Fibroblast of skin of right quadriceps (primary cell): ENCODE data around the gene ZFYVE16.
"Not testable (repeated sequence)": the region's sequence is repeated elsewhere in the genome, so short reads cannot be mapped to it uniquely, and the experiment has no call there.

Experiments
- DNase-seq: peaks from one replicate; pipeline ENCODE4 v3.0.0-alpha.2; 2013

ZFYVE16 gene

DNA sequence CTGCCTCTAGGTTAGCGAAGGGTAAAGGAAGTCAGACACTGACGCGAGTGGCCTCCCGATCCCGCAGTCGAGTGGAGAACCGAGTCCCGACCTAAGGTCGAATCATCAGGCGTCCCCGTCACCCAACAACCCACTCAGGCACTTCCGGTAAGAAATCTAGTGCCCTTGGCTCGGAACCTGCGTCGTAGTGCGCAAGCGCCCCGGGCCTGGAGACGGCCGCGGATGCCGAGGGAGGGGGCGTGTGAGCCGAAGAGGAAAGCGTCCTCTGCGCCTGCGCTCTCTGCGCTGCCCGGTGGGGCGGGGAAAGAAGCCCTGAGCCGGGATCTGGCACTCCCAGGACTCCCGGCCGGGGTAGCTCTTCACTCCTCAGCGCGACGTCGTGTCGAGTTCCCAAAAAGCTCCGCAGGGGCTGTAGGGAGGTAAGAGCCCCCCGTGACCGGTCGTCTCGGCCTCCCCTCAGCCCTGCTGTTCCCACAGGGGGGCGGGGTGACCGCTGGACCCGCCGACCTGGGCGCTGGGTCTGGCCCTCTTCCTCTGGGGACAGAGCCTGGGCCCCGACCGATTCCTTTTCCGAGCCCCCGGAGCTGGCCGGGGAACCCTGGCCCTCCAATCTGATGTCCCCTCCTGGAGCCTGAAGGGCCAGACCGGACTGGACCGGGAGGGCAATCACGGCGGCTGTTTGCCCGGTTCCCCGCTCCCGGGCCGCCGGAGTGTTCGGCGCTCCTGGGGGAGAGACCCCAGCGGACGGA lies at the start of gene ZFYVE16:
ZFYVE16 (plus strand) TSS at position 330 of the 749 bp plus-strand sequence. CDS start 26,084 bp downstream, outside the sequence.
- DNase-seq, result peak; percentile 97

DNA sequence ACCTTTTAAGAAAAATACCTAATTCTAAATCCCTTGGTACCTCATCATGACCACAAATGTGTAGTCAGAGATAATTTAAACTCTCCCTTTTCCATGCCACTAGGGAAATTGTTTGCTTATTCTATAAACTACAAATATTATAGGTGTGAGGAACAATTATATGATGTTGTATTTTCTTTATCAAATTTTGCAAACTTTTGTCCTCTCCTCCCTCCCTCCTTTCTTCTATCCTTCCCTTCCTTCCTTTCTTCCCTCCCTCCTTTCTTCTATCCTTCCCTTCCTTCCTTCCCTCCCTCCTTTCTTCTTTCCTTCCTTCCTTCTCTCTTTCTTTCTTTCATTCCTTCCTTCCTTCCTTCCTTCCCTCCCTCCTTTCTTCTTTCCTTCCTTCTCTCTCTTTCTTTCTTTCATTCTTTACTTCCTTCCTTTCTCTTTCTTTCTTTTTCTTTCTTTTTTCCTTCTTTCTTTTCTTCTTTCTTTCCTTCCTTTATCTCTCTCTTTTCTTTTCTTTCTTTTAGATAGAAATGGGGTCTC lies 46.9 kb upstream of the ZFYVE16 start:
- no peak for DNase-seq

DNA sequence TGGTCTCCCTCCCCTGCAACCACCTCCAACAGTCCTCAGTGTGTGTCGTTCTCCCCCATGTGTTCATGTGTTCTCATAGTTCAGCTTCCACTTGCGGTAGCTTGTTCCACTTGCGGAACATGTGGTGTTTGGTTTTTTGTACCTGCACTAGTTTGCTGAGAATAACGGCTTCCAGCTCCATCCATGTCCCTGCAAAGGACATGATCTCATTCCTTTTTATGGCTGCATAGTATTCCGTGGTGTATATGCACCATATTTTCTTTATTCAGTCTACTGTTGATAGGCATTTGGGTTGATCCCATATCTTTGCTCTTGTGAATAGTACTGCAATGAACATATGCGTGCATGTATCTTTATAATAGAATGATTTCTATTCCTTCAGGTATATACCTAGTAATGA lies 43.0 kb upstream of the ZFYVE16 start:
- no peak for DNase-seq

DNA sequence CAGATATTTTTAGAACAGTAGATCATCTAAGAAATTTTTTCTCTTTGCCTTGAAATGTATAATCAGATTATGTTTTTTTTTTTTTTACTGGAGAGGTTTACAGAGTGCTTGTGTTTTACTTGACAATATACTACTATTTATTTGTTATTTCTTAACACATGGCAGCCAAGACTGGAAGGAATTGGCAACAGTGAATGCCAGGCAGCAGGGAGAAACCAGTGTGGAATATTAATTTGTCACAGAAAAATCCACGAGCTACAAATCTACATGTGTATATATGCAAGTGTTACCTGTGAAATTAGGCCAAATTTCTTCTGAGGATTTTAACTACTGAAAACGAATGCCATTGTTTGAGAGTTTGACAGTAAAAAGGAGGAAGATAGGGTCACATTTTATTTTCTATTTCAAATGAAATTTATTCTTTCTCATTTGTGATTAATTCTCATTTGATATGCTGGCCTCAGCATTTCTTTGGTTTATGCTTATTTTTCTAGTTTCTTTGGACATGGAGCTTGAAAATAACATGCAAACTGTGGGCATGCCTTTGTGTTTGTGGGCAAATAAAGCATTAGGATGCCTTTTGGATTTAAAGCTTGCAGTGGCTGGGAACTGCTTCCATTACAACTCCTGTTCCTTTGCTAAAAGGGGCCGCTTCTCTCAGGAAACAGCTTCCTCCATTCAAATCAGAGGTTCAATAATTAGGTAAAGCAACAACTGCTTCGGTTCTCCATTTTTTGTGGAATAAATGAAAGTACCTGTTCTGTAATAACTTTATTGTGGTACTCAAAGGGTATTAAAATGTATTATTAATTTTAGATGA lies 39.0 kb upstream of the ZFYVE16 start:
- DNase-seq, result no peak

DNA sequence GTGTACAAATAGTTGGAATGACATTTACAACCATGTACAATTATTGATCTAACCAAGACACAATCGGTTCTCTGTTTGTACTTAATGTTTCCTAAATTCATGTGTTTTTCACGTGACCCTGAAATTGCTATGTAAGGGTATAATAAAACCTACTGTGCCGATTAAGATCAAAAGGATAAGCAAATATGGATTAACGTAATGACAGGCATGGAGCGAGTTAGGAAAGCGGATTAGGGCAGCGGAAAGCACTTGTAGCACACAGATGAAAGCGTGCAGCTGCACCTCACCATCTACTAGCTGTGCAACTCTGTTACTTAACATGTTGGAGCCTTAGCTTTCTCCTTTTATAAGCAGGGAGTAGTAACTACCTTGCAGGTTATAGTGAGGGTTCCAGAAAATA lies 38.3 kb upstream of the ZFYVE16 start:
- no peak for DNase-seq

DNA sequence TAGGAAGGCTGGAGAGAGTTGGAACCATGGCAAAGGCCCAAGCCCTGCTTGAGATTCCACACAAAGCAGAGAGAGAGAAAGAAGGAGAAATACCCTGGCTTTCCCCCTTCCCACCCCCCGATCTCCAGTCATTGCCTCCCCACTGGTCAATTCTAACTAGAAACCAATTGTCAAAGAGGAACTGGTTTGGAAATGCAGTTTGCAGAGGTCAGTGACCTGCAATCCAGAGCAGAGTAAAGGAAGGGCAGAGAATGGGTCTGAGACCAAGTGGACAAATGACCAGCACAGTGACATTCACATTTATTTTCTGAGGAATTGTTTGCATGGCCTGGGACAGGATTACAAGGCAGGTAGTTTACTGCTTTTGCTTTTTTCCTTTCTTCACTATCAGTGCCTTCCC lies 37.5 kb upstream of the ZFYVE16 start:
- DNase-seq, result no peak

DNA sequence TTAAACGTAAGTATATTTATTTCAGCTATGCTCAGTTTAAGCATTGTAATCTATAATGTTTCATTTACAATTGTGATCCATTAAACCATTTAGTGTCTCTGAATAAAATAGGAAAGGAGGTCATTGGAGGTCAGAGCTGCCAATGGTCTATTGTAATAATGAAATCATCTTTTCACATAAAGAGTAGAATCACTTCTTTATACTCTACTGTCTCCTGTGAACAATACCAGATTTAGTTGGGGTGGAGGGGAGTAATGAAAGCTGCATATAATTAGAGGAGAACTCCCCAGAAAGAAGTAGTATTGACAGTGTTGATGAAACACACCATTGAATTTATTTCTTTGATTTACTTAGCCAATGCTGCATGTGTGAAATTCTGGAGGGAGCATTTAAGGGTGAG lies 35.1 kb upstream of the ZFYVE16 start:
- DNase-seq, result no peak

DNA sequence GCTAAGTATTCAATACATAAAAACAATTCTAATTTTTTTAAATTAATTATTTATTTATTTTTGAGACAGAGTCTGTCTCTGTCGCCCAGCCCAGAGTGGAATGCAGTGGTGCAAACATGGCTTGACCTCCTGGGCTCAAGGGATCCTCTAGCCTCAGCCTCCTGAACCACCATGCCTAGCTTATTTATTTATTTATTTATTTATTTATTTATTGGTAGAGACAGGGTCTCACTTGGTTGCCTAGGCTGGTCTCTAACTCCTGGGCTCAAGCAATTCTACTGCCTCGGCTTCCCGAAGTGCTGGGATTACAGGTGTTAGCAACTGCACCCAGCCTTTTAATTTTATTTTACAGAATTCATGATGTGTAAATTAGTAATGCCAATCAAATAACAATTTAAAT lies 33.7 kb upstream of the ZFYVE16 start:
- DNase-seq, result no peak

DNA sequence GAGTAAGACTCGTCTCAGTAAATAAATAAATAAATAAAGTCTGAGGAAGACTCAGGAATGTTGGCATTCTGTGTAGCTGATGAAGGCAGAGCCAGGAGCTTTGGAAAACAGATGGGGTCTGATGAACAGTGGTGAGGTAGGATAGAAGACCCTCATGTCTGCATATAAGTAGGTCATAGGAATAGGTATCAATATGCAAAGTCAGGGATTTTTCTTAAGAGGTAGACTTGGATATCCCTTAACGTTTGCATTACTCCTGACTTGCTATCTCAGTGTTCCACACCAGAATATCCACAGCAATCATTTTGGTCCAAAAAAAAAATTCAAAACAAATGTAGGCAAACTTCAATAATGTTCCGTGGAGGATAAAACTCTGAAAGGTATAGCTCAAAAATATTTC lies 31.3 kb upstream of the ZFYVE16 start:
- no peak for DNase-seq

DNA sequence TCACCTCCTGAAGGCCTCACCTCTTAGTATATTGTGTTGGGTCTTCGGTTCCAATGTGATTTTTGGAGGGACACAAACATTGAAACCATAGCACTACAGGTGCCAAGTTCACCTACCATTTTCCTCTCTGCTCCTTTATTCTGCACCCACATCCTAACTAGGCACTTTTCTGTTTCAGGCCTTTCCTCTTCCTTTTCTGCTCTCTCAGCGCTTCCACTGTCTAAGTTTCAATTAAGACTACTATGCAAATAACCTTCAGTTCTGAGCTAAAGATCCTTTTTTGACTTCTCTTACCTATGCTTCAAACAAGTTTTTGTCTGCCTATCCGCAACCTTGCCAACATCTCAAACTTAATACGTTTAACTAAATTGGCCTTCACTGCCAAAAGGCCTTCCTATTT lies 25.4 kb upstream of the ZFYVE16 start:
- DNase-seq, result no peak

DNA sequence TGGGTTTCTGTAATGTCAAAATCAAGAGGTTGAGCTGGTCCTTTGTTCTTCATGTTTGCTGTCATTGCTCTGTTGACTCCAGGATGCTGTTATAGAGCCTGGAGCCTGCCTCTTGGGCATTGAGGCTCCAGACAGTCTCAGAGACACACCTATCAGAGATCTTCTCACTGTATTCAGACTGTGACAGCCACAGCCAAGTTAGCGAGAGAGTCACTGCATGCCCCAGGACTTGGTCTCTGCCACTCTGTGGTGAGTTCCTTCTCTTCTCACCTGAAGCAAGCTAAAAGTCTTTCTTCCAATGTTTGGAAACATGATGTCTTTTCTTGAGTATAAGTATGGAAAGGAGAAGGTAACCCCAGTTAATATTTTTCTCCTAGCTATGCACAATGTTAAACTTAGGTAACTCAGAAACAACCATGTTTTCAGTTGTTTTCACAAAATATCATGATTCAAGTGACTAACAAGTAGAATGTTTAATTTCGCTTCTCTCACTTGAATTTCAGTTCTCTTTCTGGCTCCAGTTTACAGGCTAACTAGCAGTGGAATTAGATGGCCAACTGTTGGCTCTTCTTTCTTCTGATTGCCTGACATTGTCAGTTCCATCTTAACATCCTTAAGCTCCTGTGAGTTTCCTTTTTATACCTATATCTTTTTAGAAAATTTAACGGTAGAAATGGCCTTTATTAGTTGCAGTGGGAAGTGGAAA lies 20.6 kb upstream of the ZFYVE16 start:
- DNase-seq, result no peak

DNA sequence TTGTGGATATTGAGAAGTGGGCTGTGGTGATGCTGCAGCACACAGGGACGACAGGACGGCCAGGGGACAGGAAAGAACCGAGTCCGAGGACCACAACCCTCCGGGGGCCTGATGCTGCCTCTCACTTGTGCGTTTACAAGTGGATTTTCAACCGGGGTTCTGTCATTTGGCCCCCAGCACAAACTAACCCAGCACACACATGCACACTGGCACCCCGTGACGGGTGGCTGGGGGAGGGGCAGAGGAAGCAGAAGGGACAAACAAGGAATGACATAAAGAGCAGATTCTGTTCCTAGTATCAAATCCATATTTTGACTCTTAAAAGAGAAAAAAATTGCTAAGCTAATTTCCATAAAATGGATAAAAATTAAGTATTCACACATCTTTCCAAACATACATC lies 18.3 kb upstream of the ZFYVE16 start:
- no peak for DNase-seq

DNA sequence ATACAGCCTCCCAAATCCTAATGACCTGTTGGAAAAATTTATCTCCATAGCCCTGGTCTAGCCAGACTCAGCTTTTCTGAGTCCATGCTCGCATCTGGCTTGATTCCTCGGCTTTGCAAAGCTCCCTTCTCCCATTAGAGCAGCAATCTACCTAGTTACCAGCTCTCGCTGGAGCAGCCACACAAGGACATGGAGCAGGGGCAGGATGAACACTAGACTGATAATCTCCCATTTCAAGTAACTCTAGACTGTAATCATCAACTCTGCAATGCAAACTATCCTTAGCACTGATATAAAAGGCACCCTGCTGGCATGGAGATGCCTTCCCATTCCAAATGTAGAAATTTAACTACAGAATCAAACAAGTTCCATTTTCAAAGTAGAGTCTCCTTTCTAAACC lies 17.5 kb upstream of the ZFYVE16 start:
- not testable (repeated sequence) for DNase-seq

DNA sequence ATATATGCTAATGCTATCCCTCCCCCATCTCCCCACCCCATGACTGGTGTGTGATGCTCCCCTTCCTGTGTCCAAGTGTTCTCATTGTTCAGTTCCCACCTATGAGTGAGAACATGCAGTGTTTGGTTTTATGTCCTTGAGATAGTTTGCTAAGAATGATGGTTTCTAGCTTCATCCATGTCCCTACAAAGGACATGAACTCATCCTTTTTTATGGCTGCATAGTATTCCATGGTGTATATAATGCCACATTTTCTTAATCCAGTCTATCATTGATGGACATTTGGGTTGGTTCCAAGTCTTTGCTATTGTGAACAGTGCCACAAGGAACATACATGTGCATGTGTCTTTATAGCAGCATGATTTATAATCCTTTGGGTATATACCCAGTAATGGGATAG lies 16.6 kb upstream of the ZFYVE16 start:
- DNase-seq, result not testable (repeated sequence)

DNA sequence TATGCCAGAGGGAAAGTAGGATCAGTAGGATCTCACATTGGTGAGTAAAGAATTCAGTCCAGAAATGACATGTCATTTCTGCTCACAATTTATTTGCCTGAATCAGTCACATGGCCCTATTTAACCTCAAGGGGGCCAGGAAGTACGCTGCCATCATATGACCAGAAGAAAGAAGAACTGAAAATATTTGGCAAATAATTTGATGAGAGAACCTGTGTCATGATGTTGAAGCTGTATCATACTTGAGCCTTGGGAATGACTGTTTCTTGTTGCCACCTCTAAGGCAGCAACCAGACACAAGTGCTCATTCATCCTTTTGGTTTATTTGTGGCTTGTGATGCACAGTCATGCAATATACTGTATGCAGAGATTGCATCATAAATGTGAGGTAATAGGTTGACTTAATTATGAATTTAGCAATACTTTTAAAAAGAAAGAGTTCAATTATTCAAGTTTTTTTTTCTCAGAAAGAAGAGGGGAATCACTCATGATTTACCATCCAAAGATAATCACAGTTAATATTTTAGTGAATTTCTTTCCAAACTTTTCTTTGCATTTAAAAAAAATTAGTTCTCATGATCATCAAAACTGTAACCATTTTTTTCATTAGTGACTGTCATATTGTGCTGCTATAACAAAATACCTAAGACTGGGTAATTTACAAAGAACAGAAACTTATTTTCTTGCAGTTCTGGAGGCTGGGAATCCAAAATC lies 8.2 kb upstream of the ZFYVE16 start:
- DNase-seq, result peak; percentile 53

DNA sequence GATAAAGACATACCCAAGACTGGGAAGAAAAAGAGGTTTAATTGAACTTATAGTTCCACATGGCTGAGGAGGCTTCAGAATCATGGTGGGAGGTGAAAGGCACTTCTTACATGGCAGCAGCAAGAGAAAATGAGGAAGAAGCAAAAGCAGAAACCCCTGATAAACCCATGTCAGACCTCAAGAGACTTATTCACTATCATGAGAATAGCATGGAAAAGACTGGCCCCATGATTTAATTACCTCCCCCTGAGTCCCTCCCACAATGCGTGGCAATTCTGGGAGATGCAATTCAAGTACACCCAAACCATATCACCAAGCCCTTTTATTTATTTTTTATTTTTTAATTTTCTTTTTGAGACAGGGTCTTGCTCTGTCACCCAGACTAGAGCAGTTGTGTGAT lies 7.5 kb upstream of the ZFYVE16 start:
- not testable (repeated sequence) for DNase-seq

DNA sequence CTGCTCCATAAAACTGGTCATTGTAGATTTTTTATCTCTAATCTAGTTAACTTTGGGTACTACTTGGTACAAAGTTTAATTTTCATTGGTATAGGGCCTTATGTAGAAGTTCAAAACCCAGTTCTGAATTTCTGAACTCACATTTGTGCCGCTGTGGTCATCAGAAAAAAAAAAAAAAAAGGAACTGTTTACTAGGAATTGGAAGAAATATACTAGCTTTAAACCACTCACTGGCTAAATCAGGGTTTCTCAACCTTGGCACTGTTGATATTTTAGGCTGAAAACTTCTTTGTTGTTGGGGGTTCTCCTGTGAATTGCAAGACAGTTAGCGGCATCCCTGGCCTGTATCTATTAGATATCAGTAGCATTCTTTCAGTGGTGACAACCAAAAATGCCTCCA lies 4.1 kb upstream of the ZFYVE16 start:
- no peak for DNase-seq

DNA sequence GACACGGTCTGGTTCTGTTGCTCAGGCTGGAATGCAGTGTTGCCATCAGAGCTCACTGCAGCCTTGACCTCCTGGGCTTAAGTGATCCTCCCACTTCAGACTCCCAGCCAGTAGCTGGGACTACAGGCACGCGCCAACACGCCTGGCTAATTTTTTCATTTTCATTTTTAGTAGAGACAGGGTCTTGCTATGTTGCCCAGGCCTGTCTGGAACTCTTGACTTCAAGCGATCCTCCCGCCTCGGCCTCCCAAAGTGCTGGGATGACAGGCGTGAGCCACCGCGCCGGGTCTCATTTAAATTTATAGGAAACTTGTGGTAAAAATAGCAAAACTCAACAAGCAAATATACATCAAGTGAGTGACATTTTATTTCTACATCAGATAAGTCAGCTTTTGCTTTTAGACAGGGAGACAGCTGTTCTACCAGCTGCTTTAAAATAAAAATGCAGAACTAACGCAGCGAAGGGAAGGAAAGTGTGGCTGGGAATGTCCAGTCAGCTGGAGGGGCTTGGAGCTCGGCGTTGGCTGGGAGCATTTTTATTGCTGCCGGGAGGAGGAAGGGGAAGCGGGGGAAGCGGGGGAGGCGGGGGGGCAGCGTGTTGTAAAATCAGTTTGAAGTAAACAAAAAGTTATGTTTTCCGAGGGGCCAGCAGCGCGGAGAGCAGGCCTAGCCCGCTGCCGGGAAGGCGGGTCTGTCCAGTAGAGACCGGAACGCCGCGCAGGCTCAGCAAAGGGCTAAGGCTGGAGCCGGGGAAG lies 707 bp upstream of the ZFYVE16 start:
- peak; percentile 4 for DNase-seq

DNA sequence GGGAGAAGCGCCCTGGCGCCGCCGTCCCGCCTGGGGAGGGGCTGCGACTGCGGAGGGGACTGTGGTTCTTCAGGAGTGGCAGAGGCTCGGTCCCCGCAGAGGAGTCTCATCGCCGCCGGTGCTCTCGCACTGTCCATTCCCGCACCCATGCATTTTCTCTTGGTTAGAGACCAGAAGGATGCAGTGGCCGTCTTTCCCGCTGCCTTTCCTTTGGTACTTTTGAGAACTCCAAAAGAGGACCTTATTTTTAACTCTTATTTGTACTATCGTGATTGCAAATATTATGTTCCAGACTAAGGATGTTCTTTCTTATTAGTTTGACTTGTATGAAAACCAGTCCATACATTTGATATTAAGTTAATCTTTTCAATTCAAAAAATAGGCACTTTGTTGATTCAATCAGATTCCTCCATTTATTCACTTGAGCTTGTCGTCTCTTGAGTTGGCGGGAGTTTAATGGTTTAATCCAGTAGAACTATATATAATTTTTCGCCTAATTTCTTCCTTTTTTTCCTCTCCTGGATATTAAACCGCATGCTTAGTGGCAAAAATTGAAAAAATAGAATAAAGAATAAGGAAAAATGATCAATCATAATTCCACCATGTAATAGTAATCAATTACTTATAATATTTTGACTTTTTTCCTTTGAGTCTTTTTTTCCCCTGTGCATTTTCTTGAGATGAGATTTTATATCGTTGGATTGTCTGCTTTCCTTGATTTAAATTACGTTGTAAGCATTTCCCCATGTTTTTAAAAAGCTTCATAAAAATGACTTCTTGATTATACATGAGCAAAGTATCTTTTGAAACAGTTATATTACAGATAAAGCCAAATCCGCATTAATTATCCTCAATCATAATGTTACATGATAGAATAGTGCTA lies 861 bp downstream of the ZFYVE16 start:
- DNase-seq, result peak; percentile 62

DNA sequence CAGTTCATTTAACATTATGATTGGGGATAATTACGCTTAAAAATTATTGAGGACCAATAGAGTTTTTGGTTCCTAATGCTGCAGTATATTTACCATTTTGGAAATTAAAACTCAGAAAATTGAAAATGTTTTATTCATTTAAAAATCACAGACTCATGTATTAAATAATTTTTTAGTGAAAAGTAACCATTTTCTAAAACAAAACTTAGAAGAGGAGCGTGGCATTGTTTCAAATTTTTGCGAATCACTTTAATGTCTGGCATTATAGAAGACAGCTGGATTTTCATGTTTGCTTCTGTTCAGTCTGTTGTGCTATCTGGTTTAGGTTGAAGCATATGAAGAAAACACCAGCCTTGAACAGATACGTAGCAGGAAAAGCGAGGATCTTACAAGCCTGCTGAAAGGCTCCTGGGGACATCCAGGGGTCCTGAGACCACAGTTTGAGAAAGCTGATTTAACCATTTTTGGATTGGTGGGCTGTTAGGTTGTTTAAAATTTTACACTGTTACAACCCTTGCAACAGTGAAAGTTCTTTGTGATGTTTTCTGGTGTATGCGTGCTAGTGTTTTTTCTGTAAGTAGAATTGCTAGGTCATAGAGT lies 1.6 kb downstream of the ZFYVE16 start:
- DNase-seq, result no peak
